Activated T-helper 1 cell treated with anti-CD3 and anti-CD28 coated beads, Interleukin-2, amount 50 U/mL, for 16 hours (primary cell): ENCODE measurements around the gene RAPGEF6.
"Not testable (repeated sequence)": the region's sequence is repeated elsewhere in the genome, so short reads cannot be mapped to it uniquely, and the experiment has no call there.

Experiments used
- DNase-seq, 2 donors: peaks; one replicate each; pipeline ENCODE4 v3.0.0-alpha.2; 2020; ENCODE audit warnings: low read depth in 1 of 2, low spot score in 1 of 2

RAPGEF6 gene

DNA sequence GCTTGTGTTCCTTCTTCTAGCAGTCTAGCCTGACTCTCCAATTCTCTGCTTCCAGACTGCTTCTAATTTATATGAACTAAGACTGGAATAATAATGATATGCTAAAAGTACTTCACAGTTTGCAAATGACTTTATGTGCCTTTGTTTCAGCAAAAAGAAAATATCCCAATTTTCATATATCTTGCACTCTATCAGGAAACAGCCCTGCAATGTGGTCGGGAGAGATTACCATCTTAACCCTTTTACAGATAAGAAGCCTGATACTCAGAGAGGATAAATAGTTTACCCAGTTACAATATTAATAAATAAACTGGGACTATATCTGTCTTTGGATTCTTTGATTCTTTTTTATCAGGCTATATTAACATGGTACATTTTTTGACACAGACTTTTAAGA is 245.2 kb downstream of the RAPGEF6 start:
- DNase-seq, result no peak

DNA sequence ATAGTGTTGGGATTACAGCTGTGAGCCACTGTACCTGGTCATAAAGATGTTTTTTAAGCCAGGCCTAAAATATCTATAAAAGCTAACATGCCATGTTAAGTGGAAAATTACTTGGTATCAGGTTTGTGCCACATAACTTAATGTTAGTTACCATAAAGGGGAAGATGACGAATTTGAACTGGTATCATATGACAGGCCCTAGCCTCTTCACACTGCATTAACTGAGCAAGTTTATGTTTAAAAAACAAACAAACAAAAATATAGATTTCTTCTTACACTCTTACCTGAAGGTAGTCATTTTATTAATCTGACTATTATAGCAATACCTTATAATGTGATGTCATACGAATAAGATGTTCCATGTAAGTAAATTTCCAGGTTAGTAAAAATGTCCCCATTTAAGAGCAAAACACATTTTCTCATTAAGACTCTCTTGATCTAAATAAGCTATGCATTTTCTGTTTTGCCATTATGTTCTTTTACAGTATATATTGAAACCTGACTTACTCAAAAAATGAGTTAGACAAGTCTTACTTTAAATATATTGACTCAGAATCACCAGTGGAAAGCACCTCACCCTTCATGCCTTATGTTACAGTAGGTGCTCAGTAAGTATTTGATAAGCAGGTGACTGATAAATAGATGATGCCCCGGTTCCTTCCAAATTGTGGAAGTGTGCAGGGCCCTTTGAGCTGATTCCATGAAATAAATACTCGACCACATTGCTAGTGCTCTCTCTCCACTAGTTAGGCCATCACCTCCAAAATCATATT is 245.7 kb downstream of the RAPGEF6 start:
- DNase-seq, result no peak

GRCh38 chr5:131387255-131387654 is 247.8 kb downstream of the RAPGEF6 start:
- no peak for DNase-seq

GRCh38 chr5:131386779-131387178 is 248.2 kb downstream of the RAPGEF6 start:
- DNase-seq, result no peak

DNA sequence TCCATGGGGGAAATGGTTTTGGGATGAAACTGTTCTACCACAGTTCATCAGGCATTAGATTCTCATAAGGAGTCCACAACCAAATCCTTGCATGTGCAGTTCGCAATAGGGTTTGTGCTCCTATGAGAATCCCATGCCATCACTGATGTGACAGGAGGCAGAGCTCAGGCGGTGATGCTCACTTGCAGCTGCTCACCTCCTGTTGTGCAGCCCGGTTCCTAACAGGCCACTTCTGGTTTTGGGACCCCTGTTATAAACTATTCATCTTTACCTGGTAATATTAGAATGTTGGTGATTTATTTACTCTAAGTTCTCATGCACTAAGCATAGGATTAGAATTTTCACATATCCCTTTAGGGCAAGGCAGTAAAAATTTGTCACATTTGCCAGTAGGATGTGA is 248.9 kb downstream of the RAPGEF6 start:
- no peak for DNase-seq

- DNase-seq, result peak in 1 of 2 donors; percentile 32
These were observed 250.3 kb downstream of the RAPGEF6 start for GRCh38 chr5:131384616-131385214.

DNA sequence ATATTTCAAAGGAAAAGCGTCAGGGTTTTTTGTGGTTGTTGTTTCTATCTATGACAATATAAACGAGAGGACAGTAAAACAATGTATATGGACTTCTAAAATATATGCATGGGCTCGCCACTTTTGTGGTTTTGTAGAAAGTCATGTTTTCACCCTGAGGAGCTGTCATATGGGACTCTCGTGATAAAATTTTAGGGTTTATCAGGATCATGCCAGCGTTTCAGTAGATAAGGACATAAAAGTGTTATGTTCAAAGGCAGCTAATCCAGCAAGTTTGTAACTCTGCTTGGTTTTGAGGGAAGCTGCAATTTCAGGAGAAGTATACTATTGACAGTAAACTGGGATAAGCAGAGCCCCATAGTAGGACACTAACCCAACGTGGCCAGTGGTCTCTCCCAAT is 250.9 kb downstream of the RAPGEF6 start:
- DNase-seq, result no peak

DNA sequence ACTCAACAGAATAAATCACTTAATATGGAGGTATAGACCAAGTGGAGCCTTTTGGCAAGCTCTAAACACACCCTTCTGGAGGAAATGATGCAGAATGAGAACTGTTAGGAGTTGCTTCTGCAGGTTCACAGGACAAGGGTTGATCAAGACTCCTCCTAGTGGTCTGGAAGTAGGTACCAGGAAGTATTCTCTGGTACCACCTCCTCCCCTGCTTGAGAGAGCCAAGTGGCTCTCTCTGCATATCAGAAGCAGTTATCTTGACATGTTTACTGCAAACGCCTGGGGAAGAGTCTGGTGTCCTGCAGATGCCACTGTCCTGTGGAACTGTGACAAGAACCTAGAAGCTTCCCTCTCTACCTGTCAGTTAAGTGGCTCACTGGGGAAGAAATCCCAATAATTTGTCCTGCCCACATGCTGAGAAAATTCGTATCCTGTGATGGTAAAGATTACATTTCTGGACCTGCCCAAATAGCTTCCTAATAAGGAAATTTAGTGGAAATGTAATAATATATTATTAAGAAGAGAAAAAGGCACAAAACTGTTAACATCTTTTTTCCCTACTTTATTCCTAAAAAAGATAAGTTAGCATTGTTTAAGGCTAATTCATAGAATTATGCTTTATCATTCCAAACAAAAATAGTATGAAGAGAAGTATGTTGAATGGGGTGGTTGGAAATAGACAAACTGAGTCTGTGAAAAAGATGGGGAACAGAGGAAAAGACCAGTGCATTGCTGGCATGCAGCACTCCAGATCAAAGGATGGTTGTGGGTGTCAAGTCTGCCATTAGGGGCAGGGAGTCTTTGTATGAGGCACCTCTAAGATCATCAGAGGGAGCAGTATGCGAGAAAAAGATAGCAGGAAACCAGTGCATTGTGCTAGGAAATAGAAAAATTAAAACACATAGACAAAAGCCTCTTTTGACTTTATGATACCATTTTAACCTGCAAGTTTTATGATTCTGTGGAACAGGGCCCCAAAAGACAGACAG is 252.3 kb downstream of the RAPGEF6 start:
- DNase-seq, result peak in 1 of 2 donors; percentile 15

- no peak for DNase-seq
These were observed 253.3 kb downstream of the RAPGEF6 start for GRCh38 chr5:131381777-131382176.

GRCh38 chr5:131381021-131381420 is 254.0 kb downstream of the RAPGEF6 start:
- DNase-seq, result no peak

- DNase-seq, result not testable (repeated sequence)
These were observed 254.8 kb downstream of the RAPGEF6 start for GRCh38 chr5:131380238-131380637.

GRCh38 chr5:131379723-131380122 is 255.3 kb downstream of the RAPGEF6 start:
- peak; percentile 22 to 57 for DNase-seq

GRCh38 chr5:131378721-131379541 is 256.1 kb downstream of the RAPGEF6 start:
- no peak for DNase-seq

GRCh38 chr5:131377785-131378325 is 257.2 kb downstream of the RAPGEF6 start:
- DNase-seq, result no peak

DNA sequence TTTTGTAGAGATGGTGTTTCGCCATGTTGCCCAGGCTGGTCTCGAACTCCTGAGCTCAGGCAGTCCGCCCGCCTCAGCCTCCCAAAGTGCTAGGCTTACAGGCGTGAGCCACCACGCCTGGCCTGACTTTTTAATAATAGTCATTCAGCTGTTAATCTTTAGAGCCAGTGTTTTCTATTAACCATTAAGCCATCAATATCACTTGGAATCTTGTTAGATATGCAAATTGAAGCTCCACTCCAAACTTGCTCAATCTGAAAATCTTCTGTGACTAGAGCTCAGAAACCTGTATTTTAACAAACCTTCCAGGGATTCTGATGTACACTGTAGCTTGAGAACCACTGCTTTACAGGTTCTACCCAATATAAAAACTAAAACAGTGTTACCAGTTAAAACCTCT is 257.7 kb downstream of the RAPGEF6 start:
- no peak for DNase-seq

- DNase-seq, result no peak
These were observed 259.7 kb downstream of the RAPGEF6 start for GRCh38 chr5:131375351-131375750.
